ENCODE measurements around the gene GRID1.

Gene GRID1

DNA sequence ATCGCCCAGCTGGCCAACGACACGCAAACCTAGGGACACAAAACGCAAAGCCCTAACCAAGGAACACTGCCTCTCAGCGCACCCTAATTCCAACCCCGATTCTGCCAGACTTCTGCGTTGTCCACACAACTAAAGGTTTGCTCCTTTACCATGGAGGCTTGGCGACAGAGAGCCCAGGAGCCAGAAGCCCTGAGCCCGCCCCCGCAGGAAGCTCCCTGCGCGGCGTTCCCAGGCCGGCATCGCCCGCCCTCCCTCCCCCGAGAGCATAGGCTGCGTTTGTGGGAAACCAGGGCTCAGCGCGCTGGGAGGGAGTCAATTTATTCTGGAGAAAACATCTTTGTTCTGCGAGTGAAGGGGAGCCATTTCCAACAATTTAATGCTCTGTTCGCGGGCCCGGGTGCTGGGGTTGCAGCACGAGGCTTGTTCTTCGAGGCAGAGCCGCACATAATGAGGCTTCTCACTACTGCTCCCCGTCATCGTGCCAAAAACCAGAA is 103.9 kb downstream of the GRID1 start:
- DNase-seq: no peak

DNA sequence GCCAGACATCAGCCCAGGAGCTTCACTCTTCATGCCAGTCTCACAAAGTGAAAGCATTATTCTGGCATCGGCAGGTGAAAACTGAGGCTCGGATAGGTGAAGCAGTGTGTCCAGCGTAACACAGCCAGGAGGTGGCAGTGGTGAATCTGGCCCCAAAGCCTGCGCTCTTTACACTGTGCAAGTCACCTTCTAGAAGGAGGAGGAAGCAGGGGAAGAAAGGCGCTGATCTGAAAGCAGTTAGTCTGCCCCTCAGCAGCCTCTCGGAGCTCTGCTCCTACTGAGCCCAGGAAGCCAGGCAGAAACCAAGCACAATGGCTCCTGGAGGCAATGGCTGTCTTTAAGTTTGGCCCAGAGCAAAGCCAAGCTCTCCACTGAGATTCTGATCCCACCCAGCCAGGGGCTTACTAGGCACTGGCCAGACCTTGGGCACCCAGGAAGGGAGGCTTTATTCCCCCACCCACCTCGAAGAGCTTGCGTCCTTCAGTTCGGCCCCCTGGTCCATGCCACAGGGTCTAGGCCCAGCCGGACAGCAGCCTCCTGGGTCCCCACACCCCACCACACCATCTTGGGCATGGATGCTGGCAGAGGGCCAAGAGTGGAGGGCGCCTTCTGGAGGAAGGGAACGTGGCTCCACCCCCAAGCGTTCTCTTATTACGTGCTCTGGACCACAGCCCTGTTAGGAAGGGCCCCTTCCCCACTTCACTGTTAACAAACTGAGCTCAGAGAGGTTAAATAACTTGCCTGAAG is 104.5 kb downstream of the GRID1 start:
- DNase-seq: peak; percentile 80

DNA sequence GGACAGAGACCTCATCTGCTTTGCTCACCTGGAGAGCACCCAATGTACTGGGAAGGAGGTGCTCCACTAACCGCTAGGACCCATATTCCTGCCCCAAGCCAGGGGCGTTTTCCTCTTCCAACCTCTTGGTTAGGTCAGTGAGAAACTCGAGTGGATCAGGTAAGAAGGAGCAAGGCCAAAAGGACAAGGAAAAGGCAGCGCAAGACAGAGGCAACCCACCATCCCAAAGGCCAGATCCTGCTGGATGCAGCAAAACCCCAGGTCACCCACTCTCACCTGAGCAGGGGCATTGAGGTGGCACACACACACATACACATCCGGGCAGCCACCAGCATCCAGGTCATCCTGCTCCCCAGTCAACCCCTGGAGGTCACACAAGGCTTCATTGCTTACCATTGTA is 105.1 kb downstream of the GRID1 start:
- no peak for DNase-seq

DNA sequence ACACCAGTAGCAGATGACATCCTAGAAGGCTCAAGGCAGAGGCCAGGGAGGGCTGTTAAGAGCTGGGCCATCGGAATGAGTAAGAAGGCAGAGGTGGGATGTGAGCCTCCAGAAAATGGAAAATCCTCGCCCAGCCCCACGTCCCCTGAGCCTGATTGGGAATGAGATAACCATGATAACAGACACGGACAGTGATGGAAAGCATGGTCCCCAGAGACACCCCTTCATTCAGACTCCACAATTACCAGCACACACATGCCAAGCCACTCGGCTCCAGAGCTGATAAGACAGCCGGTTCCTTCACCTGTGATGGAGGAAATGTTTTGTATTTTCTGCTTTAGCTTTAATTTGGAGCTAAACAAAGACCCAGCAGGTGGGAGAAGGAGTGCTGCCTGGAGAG is 106.0 kb downstream of the GRID1 start:
- DNase-seq: no peak

DNA sequence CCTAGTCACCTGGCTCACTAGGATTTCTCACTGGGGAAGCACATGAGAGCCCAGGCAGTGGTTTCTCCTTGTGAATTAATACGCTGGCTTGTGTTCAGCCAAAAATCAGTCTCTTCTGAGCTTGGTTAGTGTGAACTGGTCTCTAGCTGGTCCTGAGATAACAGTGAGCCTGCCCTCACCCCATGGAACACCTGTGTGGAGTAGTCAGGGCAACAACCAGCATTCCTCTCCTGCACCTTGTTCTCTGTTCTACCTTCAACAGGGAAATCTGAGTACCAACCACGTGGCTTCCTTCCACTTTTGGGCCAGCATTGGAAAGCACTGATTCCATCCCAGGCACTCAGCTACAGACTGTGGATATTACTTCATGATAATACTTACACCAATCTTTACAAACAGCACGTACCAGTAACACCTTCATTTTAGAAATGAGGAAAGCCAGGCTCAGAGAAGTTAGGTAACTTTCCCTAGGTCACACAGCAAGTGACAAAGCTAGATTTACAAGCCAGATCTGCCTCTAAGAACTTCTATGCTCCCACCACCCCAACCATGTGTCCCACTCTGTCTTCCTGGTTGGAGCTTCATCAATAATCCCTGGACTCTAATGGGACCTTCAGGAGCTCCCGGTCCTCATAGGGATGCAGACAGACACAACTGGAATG is 106.6 kb downstream of the GRID1 start:
- DNase-seq: no peak

DNA sequence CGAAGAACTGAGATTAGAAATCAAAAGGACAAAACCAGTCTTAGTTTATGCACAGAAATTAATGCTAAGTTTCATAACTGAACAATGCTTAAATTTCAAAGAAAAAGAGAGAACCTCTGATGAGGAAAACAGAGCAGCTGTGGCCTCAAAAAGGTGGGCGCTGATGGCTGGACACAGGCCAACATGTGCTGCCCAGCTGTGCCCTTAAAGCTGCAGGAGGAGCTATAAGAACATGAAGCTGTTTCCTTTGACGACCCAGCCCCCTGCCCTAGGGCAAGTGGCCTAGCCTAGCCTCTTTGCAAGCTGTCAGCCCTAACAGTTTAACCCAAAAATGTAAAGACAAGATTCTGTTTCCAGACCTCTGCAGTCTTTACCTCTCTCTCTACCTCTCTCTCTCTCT is 107.7 kb downstream of the GRID1 start:
- no peak for DNase-seq

DNA sequence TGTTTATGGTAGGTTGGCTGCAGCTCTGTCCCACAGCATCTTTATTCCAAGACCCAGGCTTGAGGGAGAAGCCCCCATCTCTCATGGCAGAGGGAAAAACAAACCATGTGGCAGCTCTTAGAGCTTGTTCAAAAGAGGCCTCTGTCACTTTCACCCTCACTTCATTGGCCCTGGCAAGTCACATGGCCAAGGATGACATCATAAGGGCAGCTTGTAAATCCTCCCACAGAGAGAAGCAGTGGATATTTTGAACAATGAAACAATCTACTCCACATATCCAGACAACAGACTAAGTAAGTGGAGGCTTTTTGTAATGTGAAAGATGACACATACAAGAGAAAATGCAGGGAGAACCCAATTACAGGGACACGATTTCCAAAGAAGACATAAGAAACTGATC is 108.1 kb downstream of the GRID1 start:
- DNase-seq: no peak

DNA sequence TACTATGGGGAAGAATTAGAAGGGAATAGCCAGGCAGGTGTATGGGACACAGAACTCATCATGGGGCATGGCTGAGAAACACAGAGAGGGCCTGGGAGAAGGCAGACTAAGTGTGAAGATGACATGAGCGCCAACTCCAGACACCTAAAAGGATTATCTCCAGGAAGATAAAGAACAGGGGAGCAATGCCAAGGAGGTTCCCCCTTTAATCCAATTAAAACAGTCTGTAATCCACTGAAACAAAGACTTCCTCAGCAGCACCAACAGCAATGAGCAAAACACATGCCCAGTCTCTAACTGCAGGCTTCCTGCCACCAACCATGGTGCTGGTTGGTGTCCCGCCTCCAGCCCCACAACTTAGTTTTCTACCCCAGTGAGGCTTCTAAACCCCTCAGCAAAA is 108.9 kb downstream of the GRID1 start:
- DNase-seq: no peak

DNA sequence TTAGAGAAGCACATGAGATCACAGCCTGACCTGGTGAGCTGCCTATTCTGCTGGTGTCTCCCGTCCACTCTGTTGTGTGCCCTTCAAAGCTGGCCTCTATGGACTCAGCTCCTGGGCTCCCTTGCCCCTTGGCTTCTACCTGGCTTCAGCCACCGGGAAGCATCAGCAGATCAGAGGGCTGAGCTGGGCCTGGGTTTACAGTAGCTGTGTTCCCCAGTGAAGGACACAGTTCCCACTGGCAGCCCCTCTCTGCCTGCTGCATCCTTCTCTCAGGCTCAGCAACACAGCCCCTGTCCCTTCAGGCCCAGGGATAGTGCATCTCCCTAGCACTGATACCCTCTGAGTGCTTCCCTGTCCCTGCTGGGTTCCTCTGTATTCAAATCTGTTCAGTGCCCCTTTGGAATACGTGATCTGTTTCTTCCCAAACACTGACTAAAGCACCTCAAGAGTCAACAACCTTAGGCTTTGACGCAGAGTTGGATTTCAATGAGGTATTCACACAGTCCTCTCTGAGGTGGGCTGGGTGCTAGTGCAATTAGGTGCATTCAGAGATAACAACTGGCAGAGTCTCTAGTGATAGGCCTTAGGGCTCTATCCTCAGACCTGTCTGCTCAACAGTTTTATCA is 109.8 kb downstream of the GRID1 start:
- no peak for DNase-seq

DNA sequence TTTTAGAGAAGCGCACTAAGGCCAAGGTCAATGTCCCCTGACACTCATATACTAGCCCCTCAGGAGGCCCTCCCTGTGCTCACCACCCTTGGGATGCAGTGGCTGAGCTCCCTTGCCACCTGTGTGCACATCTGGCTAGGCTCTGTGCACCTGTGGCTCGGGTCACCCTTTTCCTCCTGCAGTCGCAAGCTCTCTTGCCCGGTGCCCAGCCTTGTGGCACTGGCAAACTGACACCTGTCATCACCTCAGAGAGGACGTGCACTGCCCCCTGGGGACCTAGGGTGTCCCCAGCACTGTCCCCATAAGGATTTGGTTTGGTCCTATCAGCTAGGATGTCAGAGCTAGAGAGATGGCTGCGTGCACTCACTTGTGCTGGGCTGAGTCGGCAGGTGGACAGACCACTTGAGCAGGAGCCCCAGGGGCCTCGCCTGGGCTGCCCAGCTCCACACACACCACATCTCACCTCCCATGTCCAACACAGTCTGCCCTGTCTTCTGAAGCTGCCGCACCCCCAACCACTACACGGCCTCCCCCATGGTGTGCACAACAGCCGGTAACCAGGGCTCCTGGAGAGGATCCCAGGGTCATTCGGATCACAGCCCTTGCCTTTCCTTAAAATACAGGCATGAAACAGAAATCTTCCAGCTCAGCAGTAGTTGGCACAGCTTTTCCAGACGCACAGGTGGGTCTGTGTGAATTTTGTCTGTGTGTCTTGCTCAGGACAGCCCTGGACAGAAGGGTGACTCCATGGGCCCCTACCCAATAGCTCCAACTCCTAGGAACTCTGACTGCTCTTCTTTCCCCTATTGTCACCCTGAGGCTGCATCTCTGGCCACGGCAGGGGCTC is 111.0 kb downstream of the GRID1 start:
- DNase-seq: no peak

DNA sequence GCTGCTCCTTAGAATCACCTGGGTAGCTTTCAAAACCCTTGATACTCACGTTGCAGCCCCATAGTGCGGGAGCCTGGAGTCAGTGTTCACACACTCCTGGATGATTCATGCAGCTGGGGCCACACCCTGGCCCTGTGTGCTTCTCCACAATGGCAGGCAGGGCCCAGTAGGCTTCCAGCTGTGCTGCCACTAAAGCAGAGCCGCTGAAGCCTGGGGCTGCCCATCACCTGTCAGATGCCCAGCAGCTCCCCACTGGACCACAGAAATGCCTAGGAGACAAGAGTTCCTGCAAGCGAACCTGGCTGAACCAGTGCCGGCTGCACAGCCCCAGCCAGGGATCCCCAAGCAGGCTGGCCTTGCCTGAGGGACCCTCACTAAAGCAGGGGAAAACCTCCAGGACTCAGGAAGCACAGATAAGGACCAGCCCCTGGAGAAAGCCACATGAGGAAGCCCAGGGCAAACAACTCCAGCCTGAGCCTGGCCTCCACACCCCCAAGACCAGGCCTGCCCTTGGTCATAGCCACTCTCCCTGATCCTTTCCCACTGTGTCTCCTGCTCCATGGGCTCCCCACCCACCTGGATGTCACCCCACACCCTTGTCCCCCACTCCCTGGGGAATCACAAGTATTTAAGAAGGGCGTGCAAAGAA is 111.9 kb downstream of the GRID1 start:
- no peak for DNase-seq

DNA sequence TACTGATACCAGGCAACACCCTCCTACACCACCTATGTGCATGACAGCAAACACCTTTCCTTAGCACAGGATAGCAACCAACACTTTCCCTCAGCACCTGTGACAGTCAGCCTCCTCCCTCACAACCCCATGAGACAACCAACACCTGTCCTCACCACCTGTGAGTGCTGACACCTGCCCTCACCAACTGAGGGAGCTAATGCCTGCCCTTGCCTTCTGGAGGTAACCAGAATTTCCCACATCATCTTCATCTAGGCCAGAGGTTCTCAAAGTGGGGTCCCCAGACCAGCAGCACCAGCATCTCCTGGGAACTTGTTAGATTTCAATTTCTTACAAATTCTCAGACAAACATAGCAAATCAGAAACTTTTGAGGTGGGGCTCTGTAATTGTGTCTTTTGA is 112.5 kb downstream of the GRID1 start:
- no peak for DNase-seq

DNA sequence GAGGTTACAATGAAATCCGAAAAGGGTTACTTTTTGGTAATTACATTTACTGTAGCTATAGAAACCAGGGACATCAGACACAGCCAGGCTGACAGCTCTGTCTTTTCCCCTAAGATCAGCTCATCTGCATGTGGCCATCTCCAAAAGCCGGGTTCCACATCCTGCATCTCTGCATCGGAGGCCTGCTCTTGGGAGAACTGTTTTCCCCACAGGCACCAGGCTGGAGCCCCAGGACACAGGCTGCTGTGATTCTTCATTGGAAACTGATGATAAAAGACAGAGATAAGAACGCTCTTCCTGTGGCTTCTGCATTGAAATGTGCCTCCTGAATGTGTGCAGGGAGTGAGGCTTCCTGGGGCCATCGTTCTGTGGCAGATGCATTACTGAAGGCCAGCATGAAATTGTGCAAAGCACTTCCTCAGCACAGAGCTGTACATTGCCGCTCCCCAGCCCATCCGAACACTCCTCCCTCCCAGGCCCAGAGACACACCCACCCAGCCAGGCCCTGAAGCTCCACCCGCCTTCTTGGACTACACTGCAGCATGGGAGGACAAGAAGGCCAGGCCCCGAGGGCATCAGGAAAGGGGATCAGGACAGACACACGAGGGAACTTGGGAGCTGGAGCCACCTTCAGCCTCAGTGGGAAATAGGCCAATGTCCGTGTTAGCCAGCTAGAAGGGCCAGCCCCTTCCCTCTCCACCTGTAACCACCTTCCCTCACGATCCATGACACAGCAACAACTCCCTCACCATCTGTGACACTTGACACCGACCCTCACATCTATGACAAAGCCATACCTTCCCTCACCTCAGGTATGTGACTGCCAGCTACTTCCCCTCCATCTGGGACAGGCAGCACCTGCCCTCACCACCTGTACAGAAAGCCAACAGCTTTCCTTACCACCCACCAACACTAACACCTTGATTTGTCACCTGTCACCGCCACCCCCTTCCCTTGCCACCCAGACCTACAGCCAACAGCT is 113.2 kb downstream of the GRID1 start:
- peak; percentile 16 for DNase-seq

DNA sequence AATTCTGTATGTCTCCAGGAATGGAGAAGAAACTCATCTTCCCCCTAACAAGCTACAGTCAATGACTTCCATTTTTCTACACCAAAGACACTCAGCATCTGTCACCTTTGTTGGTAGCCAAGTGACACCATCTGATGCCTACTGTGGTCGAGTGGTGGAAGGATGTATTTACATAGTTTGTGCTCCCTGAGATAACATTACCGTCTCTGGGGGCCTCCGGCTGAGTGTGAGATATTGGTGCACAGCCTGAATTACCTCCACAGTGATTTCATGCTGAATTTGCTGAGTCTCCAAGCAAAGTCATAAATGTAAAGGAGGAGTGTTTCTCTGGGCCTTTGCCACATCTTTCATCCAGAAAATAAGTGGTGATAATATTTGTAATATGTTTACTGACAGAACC is 114.0 kb downstream of the GRID1 start:
- DNase-seq: no peak

DNA sequence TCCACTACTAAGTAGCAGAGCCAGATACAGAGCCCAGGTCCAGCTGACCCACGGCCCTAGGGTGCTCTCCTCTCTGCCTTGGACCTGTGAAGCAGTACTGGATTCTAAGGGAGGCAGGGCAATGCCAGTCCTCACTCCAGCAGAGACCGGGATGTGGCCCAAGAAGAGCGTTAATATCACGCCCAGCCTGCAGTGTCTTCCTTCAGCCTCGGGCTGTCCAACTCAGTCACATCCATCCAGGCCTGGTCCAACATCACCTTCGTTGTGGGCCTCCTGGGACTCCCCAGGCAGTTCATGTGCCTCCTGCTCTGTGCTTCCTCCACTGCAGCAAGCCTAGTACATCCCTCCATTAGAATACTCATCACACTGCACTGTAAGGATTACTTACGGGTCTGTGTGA is 114.5 kb downstream of the GRID1 start:
- DNase-seq: no peak

DNA sequence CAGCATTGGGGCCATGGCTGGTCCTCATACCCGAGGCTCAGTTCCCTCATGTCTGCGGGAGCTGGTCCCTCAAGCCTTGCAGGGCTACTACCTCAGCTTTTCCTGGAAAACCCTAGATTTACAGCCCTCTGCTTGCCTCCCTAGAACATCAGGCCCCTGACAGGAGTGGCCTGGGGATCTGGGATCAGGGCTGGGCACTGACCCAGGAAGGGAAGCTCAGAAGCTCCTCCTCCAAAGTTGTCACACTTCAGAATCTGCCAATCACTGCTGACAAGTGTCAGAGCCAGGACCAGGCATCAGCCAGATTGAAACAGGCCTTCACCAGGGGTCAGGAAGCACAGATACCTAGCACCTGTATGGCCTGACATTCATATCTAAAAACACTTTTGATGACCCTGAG is 115.2 kb downstream of the GRID1 start:
- DNase-seq: no peak

DNA sequence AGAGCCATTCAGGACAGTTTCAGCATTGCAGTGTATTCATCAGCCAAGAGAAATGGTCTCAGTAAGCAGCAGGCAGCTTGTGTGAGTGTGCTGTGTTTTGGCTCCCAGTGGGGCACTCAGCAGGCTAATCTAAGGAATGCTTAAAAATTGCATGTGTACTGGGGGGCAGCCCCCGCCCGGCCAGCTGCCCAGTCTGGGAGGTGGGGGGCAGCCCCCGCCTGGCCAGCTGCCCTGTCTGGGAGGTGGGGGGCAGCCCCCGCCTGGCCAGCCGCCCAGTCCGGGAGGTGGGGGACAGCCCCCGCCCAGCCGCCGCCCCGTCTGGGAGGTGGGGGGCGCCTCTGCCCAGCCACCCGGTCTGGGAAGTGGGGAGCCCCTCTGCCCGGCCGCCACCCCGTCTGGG is 116.2 kb downstream of the GRID1 start:
- DNase-seq: no peak

DNA sequence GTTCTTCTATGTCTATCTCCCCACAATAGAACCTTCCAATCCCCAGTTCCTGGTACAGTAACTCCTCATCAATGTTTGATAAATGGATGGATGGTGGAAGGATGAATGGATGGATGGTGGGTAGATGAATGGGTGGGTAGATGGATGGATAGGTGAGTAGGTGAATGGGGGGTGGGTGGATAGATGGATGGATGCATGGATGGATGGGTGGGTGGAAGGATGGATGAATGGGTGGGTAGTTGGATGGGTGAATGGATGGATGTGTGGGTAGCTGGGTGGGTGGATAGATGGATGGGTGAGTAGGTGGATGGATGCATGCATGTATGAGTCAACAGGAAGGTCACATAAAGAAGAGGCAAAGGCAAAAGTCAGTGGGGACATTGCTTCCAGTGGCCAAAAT is 116.8 kb downstream of the GRID1 start:
- no peak for DNase-seq

DNA sequence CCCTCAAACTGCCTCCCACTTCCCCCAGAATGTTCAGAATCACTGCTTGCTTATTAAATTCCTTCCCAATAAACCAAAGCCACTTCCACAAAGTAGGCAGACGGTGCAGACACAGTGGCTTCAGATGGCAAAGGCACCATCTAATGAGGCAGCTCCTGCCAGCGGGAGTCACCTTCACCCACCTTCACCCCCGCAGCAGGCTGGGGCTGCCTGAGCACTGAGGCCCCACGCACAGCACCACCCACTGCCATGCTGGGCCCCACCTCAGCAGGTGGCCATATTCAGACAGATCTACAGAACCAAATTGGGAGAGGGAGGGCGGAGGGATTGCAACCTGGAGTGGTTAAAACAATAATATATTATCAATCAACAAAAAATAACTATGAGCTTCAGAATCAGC is 118.5 kb downstream of the GRID1 start:
- DNase-seq: no peak

DNA sequence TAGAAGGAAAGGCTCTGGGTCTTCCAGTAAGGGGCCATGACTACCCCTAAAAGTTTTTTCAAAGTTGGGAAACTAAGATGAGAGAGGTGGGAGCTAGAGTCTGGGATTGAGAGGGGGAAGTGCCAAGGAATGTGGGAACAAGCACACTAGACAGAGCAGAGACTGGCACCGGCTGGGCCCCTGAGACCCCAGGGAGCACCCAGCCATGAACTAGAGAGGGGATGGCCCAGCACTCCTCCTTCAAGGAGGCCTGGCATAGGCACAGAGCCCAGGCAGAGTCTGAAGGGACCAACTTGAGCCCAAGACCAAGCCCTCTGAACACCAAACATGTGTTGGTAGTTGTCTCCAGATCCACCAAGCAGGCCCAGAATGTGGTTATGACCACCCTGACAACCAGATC is 119.0 kb downstream of the GRID1 start:
- no peak for DNase-seq

DNA sequence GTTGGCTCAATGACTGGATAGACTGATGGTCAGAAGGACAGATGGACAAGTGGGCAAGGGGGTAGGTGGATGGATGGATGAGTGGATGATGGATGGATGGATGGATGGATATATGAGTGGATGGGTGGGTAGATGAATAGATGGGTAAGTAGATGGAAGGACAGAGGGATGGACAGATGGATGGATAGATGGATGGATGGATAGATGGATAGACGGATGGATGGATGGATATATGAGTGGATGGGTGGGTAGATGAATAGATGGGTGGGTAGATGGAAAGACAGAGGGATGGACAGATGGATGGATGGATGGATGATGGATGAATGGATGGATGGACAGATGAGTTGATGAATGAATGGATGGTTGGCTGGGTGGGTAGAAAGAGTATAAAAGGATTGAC is 119.5 kb downstream of the GRID1 start:
- DNase-seq: no peak

Measured in RPMI8226 (cell line).